Activated naive CD4-positive, alpha-beta T cell treated with anti-CD3 and anti-CD28 coated beads, Interleukin-2, amount 50 U/mL, for 72 hours (primary cell): ENCODE measurements around the gene RABEP2. TPM values are rescaled to one million over a fixed set of nuclear protein-coding genes. Genes with fewer than 3 reads are reported as not detected.
A peak's percentile ranks its signal among the peaks of the same experiment; 100 is the strongest.
"Not testable (repeated sequence)": the region's sequence is repeated elsewhere in the genome, so short reads cannot be mapped to it uniquely, and the experiment has no call there.

Experiments used
- ATAC-seq, 2 donors: fragments of 150-1000 bp; cut with Tn5 transposase; 2 replicates each; pipeline ENCODE4 v1.10.0; 2021; ENCODE audit warnings: mild to moderate bottlenecking in 2 of 2, moderate library complexity in 2 of 2
- DNase-seq, 2 donors: peaks; one replicate each; pipeline ENCODE4 v3.0.0; 2021 to 2022; ENCODE audit warnings: low spot score in 2 of 2
- H3K27ac Mint-ChIP-seq, 2 donors: one replicate each; pipeline ENCODE4 v1.8.0; 2022; ENCODE audit warnings: mild to moderate bottlenecking in 2 of 2, mixed read lengths in 2 of 2
- H3K36me3 Mint-ChIP-seq, 2 donors: one replicate each; pipeline ENCODE4 v1.8.0; 2022; ENCODE audit warnings: mixed read lengths in 2 of 2
- H3K9me3 Mint-ChIP-seq, 2 donors: one replicate each; pipeline ENCODE4 v1.8.0; 2022; ENCODE audit warnings: mixed read lengths in 2 of 2
- total RNA-seq, 2 donors: library from RNA; stranded (reverse); gene quantifications; one replicate each; pipeline ENCODE4 v1.2.3, GENCODE V29; 2022

RABEP2 gene
- total RNA-seq, 2 donors from 2014 or later = 20.7 to 25.1 TPM

GRCh38 chr16:28937222-28937876 is 12.3 kb upstream of the RABEP2 start:
- ATAC-seq (no peak), DNase-seq (no peak)
- peaks cover 0 to 6% of the 10 kb centered on the region in 2 donors for H3K36me3 Mint-ChIP-seq
- no peak overlapping the region for H3K27ac Mint-ChIP-seq
- peaks cover 0 to 10% of the 10 kb centered on the region in 2 donors for H3K9me3 Mint-ChIP-seq

GRCh38 chr16:28936784-28937155 is 11.7 kb upstream of the RABEP2 start:
- Mint-ChIP-seq H3K9me3 (peaks cover 0 to 10% of the 10 kb centered on the region in 2 donors), H3K27ac (peak overlapping the region; percentile 55 to 57)

GRCh38 chr16:28935924-28936783 is 11.1 kb upstream of the RABEP2 start:
- peak; percentile 97 to 100 for ATAC-seq
- peak overlapping the region; percentile 55 to 57 for H3K27ac Mint-ChIP-seq
- H3K9me3 Mint-ChIP-seq = peaks cover 0 to 10% of the 10 kb centered on the region in 2 donors
- DNase-seq = peak; percentile 80 to 91
- H3K36me3 Mint-ChIP-seq = peaks cover 0 to 6% of the 10 kb centered on the region in 2 donors

More at GRCh38 chr16:28936784-28937155, 11.7 kb upstream of the RABEP2 start:
- peaks cover 0 to 6% of the 10 kb centered on the region in 2 donors for H3K36me3 Mint-ChIP-seq
- DNase-seq (no peak), ATAC-seq (no peak)

- Mint-ChIP-seq H3K27ac (no peak overlapping the region), H3K36me3 (peaks cover 0 to 6% of the 10 kb centered on the region in 2 donors), H3K9me3 (peaks cover 0 to 10% of the 10 kb centered on the region in 2 donors)
- no peak for ATAC-seq
- no peak for DNase-seq
Measured at GRCh38 chr16:28935346-28935745, 10.3 kb upstream of the RABEP2 start.

GRCh38 chr16:28933171-28933570 is 8.1 kb upstream of the RABEP2 start:
- no peak for ATAC-seq
- Mint-ChIP-seq H3K9me3 (peaks cover 0 to 10% of the 10 kb centered on the region in 2 donors), H3K36me3 (peaks cover 0 to 6% of the 10 kb centered on the region in 2 donors), H3K27ac (peak overlapping the region in 1 of 2 donors; percentile 87)
- no peak for DNase-seq

GRCh38 chr16:28932339-28933141 is 7.5 kb upstream of the RABEP2 start:
- DNase-seq (no peak), ATAC-seq (no peak)
- peaks cover 0 to 10% of the 10 kb centered on the region in 2 donors for H3K9me3 Mint-ChIP-seq
- H3K36me3 Mint-ChIP-seq = peaks cover 0 to 6% of the 10 kb centered on the region in 2 donors
- H3K27ac Mint-ChIP-seq = peak overlapping the region in 1 of 2 donors; percentile 87

GRCh38 chr16:28931801-28932225 is 6.8 kb upstream of the RABEP2 start, which contains the start of gene CD19:
TSS of gene CD19 (plus strand) at chr16:28931971. CDS start at chr16:28932001, 30 bp downstream.
- ATAC-seq = no peak
- no peak for DNase-seq
- Mint-ChIP-seq H3K27ac (peak within 1 kb of the TSS; percentile 73 to 87), H3K9me3 (peaks cover 0 to 10% of the 10 kb centered on the region in 2 donors), H3K36me3 (peaks cover 0 to 6% of the 10 kb centered on the region in 2 donors)

- Mint-ChIP-seq H3K27ac (peak overlapping the region; percentile 37 to 73), H3K9me3 (peaks cover 0 to 6% of the 10 kb centered on the region in 2 donors), H3K36me3 (peaks cover 0 to 6% of the 10 kb centered on the region in 2 donors)
- peak in 1 of 2 donors; percentile 59 for ATAC-seq
- no peak for DNase-seq
Measured at GRCh38 chr16:28930652-28931051, 5.6 kb upstream of the RABEP2 start.

GRCh38 chr16:28930203-28930602 is 5.2 kb upstream of the RABEP2 start:
- ATAC-seq (no peak), DNase-seq (no peak)
- peak overlapping the region; percentile 50 to 73 for H3K27ac Mint-ChIP-seq
- peaks cover 0 to 6% of the 10 kb centered on the region in 2 donors for H3K9me3 Mint-ChIP-seq
- peaks cover 0 to 6% of the 10 kb centered on the region in 2 donors for H3K36me3 Mint-ChIP-seq

- H3K36me3 Mint-ChIP-seq = peaks cover 0 to 6% of the 10 kb centered on the region in 2 donors
- no peaks in the 10 kb centered on the region for H3K9me3 Mint-ChIP-seq
- ATAC-seq (no peak), DNase-seq (no peak)
- no peak overlapping the region for H3K27ac Mint-ChIP-seq
Measured at GRCh38 chr16:28927815-28928214, 2.8 kb upstream of the RABEP2 start.

GRCh38 chr16:28926284-28926683 is 1.2 kb upstream of the RABEP2 start:
- peak overlapping the region; percentile 94 to 99 for H3K27ac Mint-ChIP-seq
- H3K9me3 Mint-ChIP-seq = not testable (repeated sequence)

GRCh38 chr16:28925386-28926228 is 569 bp upstream of the RABEP2 start:
- Mint-ChIP-seq H3K36me3 (peaks cover 0 to 6% of the 10 kb centered on the region in 2 donors), H3K9me3 (no peaks in the 10 kb centered on the region), H3K27ac (peak overlapping the region; percentile 94 to 99)
- DNase-seq (peak; percentile 79 to 85), ATAC-seq (peak; percentile 78 to 83)

More at GRCh38 chr16:28926284-28926683, 1.2 kb upstream of the RABEP2 start:
- H3K36me3 Mint-ChIP-seq, DNase-seq, ATAC-seq: not testable (repeated sequence)

GRCh38 chr16:28924399-28924761 is 658 bp downstream of the RABEP2 start:
- ATAC-seq (no peak), DNase-seq (no peak)

GRCh38 chr16:28923652-28924398 is 1.2 kb downstream of the RABEP2 start:
- peak overlapping the region; percentile 85 to 94 for H3K27ac Mint-ChIP-seq
- H3K9me3 Mint-ChIP-seq = no peaks in the 10 kb centered on the region
- H3K36me3 Mint-ChIP-seq = peaks cover 0 to 6% of the 10 kb centered on the region in 2 donors
- no peak for ATAC-seq
- no peak for DNase-seq

More at GRCh38 chr16:28924399-28924761, 658 bp downstream of the RABEP2 start:
- Mint-ChIP-seq H3K36me3 (peaks cover 0 to 6% of the 10 kb centered on the region in 2 donors), H3K27ac (peak overlapping the region; percentile 94 to 99), H3K9me3 (no peaks in the 10 kb centered on the region)

GRCh38 chr16:28923231-28923587 is 1.8 kb downstream of the RABEP2 start:
- DNase-seq = no peak
- Mint-ChIP-seq H3K9me3 (no peaks in the 10 kb centered on the region), H3K27ac (peak overlapping the region; percentile 27 to 85), H3K36me3 (peaks cover 0 to 6% of the 10 kb centered on the region in 2 donors)
- no peak for ATAC-seq
